ENCODE measurements around the gene NEAT1. TPM values are rescaled to one million over a fixed set of nuclear protein-coding genes. Genes with fewer than 3 reads are reported as not detected.

The NEAT1 gene
- total RNA-seq, 1 donor from 2014 or later = 37.2 TPM

GRCh38 chr11:65381716-65382032, 40.9 kb upstream of the NEAT1 start:
- no peaks in the 10 kb centered on the region for H3K9me3 Mint-ChIP-seq
- TF ChIP-seq, protein P1, sequence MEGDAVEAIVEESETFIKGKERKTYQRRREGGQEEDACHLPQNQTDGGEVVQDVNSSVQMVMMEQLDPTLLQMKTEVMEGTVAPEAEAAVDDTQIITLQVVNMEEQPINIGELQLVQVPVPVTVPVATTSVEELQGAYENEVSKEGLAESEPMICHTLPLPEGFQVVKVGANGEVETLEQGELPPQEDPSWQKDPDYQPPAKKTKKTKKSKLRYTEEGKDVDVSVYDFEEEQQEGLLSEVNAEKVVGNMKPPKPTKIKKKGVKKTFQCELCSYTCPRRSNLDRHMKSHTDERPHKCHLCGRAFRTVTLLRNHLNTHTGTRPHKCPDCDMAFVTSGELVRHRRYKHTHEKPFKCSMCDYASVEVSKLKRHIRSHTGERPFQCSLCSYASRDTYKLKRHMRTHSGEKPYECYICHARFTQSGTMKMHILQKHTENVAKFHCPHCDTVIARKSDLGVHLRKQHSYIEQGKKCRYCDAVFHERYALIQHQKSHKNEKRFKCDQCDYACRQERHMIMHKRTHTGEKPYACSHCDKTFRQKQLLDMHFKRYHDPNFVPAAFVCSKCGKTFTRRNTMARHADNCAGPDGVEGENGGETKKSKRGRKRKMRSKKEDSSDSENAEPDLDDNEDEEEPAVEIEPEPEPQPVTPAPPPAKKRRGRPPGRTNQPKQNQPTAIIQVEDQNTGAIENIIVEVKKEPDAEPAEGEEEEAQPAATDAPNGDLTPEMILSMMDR (conservative IDR thresholded peaks at IDR 0.05) = no peak
- peaks cover 26% of the 10 kb centered on the region for H3K4me1 Mint-ChIP-seq
- no peak overlapping the region for H3K27ac Mint-ChIP-seq (ENCODE audit: unreplicated experiment)
- DNase-seq (ENCODE audit: low read depth, low spot score) = no peak
- no peaks in the 10 kb centered on the region for H3K27me3 Mint-ChIP-seq (ENCODE audit: low read depth)
- H3K4me3 Mint-ChIP-seq = no peak overlapping the region
- no peaks in the 10 kb centered on the region for H3K36me3 Mint-ChIP-seq (ENCODE audit: low read depth)

GRCh38 chr11:65382033-65382803, 40.4 kb upstream of the NEAT1 start, which contains the start of gene SLC25A45:
TSS of gene SLC25A45 (minus strand) at chr11:65382646. CDS start at chr11:65381951, 695 bp downstream.
- Mint-ChIP-seq H3K36me3 (ENCODE audit: low read depth) (no peaks in the 10 kb centered on the region), H3K9me3 (no peaks in the 10 kb centered on the region), H3K4me3 (peak within 1 kb of the TSS; percentile 67), H3K4me1 (peaks cover 30% of the 10 kb centered on the region), H3K27ac (ENCODE audit: unreplicated experiment) (peak within 1 kb of the TSS; percentile 97), H3K27me3 (ENCODE audit: low read depth) (no peaks in the 10 kb centered on the region)
- TF ChIP-seq, protein P1 (conservative IDR thresholded peaks at IDR 0.05) = peak; percentile 81
- DNase-seq (ENCODE audit: low read depth, low spot score) = peak; percentile 61

DNA sequence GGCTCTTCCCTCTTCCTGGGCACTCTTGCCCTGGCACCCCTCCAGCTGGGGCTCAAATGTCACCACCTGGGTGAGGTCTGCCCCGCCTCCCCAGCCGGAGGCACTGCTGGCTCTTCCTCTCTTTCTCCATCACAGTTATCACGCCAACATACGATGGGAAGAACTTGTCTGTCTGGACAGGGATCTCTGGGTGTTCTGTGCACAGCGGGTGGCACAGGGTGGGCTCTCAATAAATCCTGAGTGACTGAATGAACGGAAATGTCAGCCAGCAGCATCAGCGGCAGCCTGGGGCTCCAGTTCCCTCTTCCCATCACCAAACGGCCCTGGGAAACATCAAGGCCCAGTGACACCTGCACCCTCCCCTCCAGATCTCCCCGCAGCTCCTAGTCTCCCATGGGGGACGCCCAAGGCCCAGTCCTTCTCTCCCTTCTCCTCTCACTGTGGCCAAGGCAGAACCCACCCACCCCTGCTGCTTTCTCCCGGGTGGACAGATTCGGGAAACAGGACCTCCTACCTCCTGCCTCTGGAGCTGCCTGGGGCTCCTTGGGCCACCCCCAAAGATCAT, 39.7 kb upstream of the NEAT1 start:
- Mint-ChIP-seq H3K4me1 (peaks cover 31% of the 10 kb centered on the region), H3K4me3 (peak overlapping the region; percentile 67), H3K9me3 (no peaks in the 10 kb centered on the region), H3K27me3 (ENCODE audit: low read depth) (no peaks in the 10 kb centered on the region), H3K36me3 (ENCODE audit: low read depth) (no peaks in the 10 kb centered on the region), H3K27ac (ENCODE audit: unreplicated experiment) (peak overlapping the region; percentile 97)
- TF ChIP-seq, protein P1 (conservative IDR thresholded peaks at IDR 0.05) = no peak
- DNase-seq (ENCODE audit: low read depth, low spot score) = no peak

- peaks cover 37% of the 10 kb centered on the region for H3K4me1 Mint-ChIP-seq
- no peaks in the 10 kb centered on the region for H3K27me3 Mint-ChIP-seq (ENCODE audit: low read depth)
- TF ChIP-seq, protein P1 (conservative IDR thresholded peaks at IDR 0.05) = no peak
- no peak for DNase-seq (ENCODE audit: low read depth, low spot score)
- no peaks in the 10 kb centered on the region for H3K9me3 Mint-ChIP-seq
- peak overlapping the region; percentile 47 for H3K4me3 Mint-ChIP-seq
- no peaks in the 10 kb centered on the region for H3K36me3 Mint-ChIP-seq (ENCODE audit: low read depth)
- no peak overlapping the region for H3K27ac Mint-ChIP-seq (ENCODE audit: unreplicated experiment)
Observed at GRCh38 chr11:65383778-65384177, 38.8 kb upstream of the NEAT1 start.

GRCh38 chr11:65384301-65384889, 38.2 kb upstream of the NEAT1 start:
- Mint-ChIP-seq H3K9me3 (no peaks in the 10 kb centered on the region), H3K4me3 (peak overlapping the region; percentile 47), H3K4me1 (peaks cover 43% of the 10 kb centered on the region), H3K27me3 (ENCODE audit: low read depth) (no peaks in the 10 kb centered on the region), H3K27ac (ENCODE audit: unreplicated experiment) (no peak overlapping the region), H3K36me3 (ENCODE audit: low read depth) (no peaks in the 10 kb centered on the region)
- TF ChIP-seq, protein P1 (conservative IDR thresholded peaks at IDR 0.05) = no peak
- no peak for DNase-seq (ENCODE audit: low read depth, low spot score)
